ENCODE results near the gene ZNF19. TPM values are rescaled to one million over a fixed set of nuclear protein-coding genes. Genes with fewer than 3 reads are reported as not detected.
A peak's percentile ranks its signal among the peaks of the same experiment; 100 is the strongest.

Gene ZNF19
- total and polyA plus RNA-seq, 7 experiments from 2014 or later, result 1.7 to 12.9 (median 4.7) TPM

DNA sequence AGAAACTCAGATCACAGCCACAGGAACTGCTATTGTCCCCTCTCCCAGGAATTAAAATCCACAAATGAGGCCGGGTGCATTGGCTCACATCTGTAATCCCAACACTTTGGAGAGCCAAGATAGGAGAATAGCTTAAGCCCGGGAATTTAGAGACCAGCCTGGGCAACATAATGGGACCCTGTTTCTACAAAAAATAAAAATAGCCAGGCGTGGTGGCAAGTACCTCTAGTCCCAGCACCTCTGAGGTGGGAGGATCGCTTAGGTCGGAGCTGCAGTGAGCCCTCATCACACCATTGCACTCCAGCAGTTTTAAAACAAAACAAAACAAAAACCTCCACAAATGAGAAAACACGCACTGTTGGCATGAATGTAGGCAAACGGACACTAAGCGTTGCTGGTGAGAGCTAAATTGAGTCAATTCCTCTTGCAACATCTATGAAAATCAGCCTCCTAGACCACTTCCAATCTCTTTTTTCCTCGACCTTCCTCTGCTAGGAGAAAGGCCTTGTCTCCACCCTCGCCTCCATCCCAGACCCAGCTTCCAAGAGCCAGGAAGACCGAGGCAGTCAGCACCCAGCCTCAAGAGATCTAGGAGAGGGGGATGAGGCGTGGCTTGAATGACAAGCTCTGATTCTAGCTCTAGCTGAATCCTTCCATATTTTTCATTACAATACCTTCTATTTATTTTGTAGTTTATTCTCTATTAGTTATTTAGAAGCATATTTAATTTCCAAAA lies 62.1 kb downstream of the ZNF19 start:
- H3K4me1 ChIP-seq (ENCODE audit: control insufficient read depth in 2 of 2, insufficient read depth in 2 of 2, low read length in 2 of 2), result no peaks in the 10 kb centered on the region
- no peak overlapping the region for H3K4me3 ChIP-seq (ENCODE audit: low read length)
- Mint-ChIP-seq H3K4me1 (peaks cover 0 to 18% (median 4%) of the 10 kb centered on the region in 7 donors), H3K36me3 (no peaks in the 10 kb centered on the region), H3K27ac (peak overlapping the region in 1 of 9 donors; percentile 96), H3K4me3 (peak overlapping the region in 3 of 10 donors; percentile 30 to 83 (median 36)), H3K27me3 (peaks cover 40 to 61% (median 53%) of the 10 kb centered on the region in 5 donors), H3K9me3 (peaks cover 0 to 6% (median 0%) of the 10 kb centered on the region in 11 donors)
- POLR2A ChIA-PET, result no interaction called here
- CTCF ChIA-PET, result no interaction called here
- ATAC-seq, result no peak
- no peak overlapping the region for H3K27ac ChIP-seq (ENCODE audit: low read depth, low read length)
- peaks cover 0 to 6% of the 10 kb centered on the region in 2 donors for H3K27me3 ChIP-seq (ENCODE audit: control insufficient read depth in 2 of 2, insufficient read depth in 2 of 2, low read length in 2 of 2)
- H3K9me3 ChIP-seq (ENCODE audit: control insufficient read depth in 2 of 3, low read length in 3 of 3), result no peaks in the 10 kb centered on the region
- H3K36me3 ChIP-seq (ENCODE audit: control insufficient read depth in 2 of 3, insufficient read depth in 3 of 3, low read length in 3 of 3), result no peaks in the 10 kb centered on the region
- no peak for DNase-seq
- intact Hi-C loops (cut with micrococcal nuclease), result no loop called here

DNA sequence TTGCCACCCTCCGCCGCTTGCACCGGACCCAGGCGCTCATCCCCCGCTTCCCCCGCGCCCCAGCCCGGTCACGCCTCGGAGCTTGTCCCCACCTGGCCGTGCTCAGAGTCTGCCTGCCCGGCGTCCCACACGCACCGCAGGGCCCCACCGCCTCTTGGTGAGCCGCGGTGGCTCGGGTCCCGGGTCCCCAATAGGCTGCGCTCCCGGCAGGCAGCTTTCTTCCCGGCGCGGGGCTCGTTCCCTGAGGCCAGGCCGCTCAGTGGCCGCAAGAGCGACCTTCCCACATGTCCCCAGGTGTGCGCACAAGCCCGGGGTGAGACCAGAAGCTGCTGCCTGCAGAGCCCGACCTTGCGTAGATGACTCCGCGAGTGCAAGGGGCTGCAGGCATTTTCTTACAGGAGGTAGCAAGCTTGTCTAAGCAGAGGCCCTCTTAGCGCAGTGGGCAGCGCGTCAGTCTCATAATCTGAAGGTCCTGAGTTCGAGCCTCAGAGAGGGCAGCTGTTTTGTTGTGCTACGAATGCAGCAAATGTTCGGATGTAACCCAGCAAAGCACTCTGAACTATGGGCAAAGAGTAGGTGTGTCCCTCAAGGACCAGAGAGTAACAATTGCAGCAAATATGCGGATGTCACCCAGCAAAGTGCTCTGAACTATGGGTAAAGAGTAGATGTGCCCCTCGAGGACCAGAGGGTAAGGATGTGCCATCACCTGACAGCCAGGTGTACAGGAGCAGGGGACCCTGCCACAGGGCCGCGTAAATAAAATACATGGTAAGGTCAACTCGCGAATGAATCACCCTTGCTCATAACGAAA lies 62.9 kb downstream of the ZNF19 start:
- Mint-ChIP-seq H3K36me3 (no peaks in the 10 kb centered on the region), H3K27me3 (peaks cover 40 to 53% (median 52%) of the 10 kb centered on the region in 5 donors), H3K27ac (peak overlapping the region in 3 of 9 donors; percentile 14 to 96 (median 77)), H3K4me1 (peaks cover 0 to 18% (median 4%) of the 10 kb centered on the region in 7 donors), H3K9me3 (peaks cover 0 to 6% (median 0%) of the 10 kb centered on the region in 11 donors), H3K4me3 (peak overlapping the region in 8 of 10 donors; percentile 20 to 83 (median 30))
- peaks cover 0 to 6% of the 10 kb centered on the region in 2 donors for H3K27me3 ChIP-seq (ENCODE audit: control insufficient read depth in 2 of 2, insufficient read depth in 2 of 2, low read length in 2 of 2)
- H3K9me3 ChIP-seq (ENCODE audit: control insufficient read depth in 2 of 3, low read length in 3 of 3), result no peaks in the 10 kb centered on the region
- intact Hi-C loops (cut with micrococcal nuclease), result no loop called here
- CTCF ChIA-PET, result no interaction called here
- ATAC-seq (peak; percentile 50), DNase-seq (peak in 4 of 9 donors; percentile 10 to 83 (median 58))
- no peak overlapping the region for H3K27ac ChIP-seq (ENCODE audit: low read depth, low read length)
- no peak overlapping the region for H3K4me3 ChIP-seq (ENCODE audit: low read length)
- H3K36me3 ChIP-seq (ENCODE audit: control insufficient read depth in 2 of 3, insufficient read depth in 3 of 3, low read length in 3 of 3), result no peaks in the 10 kb centered on the region
- no peaks in the 10 kb centered on the region for H3K4me1 ChIP-seq (ENCODE audit: control insufficient read depth in 2 of 2, insufficient read depth in 2 of 2, low read length in 2 of 2)
- POLR2A ChIA-PET, result no interaction called here

GRCh38 chr16:71425746-71426068 lies 63.4 kb downstream of the ZNF19 start:
- ChIA-PET POLR2A (interaction anchor here (0.6 kb wide), 1 partner anchor 183 kb away, joined by 3 read pairs; no protein-coding TSS in a partner anchor), CTCF (no interaction called here)
- Histone ChIP-seq H3K27ac (ENCODE audit: low read depth, low read length) (no peak overlapping the region), H3K36me3 (ENCODE audit: control insufficient read depth in 2 of 3, insufficient read depth in 3 of 3, low read length in 3 of 3) (no peaks in the 10 kb centered on the region), H3K4me3 (ENCODE audit: low read length) (no peak overlapping the region), H3K9me3 (ENCODE audit: control insufficient read depth in 2 of 3, low read length in 3 of 3) (no peaks in the 10 kb centered on the region), H3K27me3 (ENCODE audit: control insufficient read depth in 2 of 2, insufficient read depth in 2 of 2, low read length in 2 of 2) (peaks cover 0 to 6% of the 10 kb centered on the region in 2 donors), H3K4me1 (ENCODE audit: control insufficient read depth in 2 of 2, insufficient read depth in 2 of 2, low read length in 2 of 2) (no peaks in the 10 kb centered on the region)
- peaks cover 0 to 6% (median 0%) of the 10 kb centered on the region in 11 donors for H3K9me3 Mint-ChIP-seq
- peaks cover 0 to 18% (median 4%) of the 10 kb centered on the region in 7 donors for H3K4me1 Mint-ChIP-seq
- intact Hi-C loops (cut with micrococcal nuclease), result no loop called here
- DNase-seq (no peak), ATAC-seq (no peak)
- H3K4me3 Mint-ChIP-seq, result peak overlapping the region in 4 of 10 donors; percentile 9 to 83 (median 16)
- peak overlapping the region in 1 of 9 donors; percentile 96 for H3K27ac Mint-ChIP-seq
- H3K36me3 Mint-ChIP-seq, result no peaks in the 10 kb centered on the region
- peaks cover 40 to 53% (median 51%) of the 10 kb centered on the region in 5 donors for H3K27me3 Mint-ChIP-seq

- Mint-ChIP-seq H3K36me3 (no peaks in the 10 kb centered on the region), H3K27me3 (peaks cover 40 to 55% (median 50%) of the 10 kb centered on the region in 5 donors), H3K4me3 (peak overlapping the region in 1 of 10 donors; percentile 22), H3K9me3 (peaks cover 0 to 6% (median 0%) of the 10 kb centered on the region in 11 donors), H3K4me1 (peaks cover 0 to 18% (median 4%) of the 10 kb centered on the region in 7 donors), H3K27ac (no peak overlapping the region)
- ChIA-PET CTCF (no interaction called here), POLR2A (no interaction called here)
- H3K9me3 ChIP-seq (ENCODE audit: control insufficient read depth in 2 of 3, low read length in 3 of 3), result no peaks in the 10 kb centered on the region
- no peak for ATAC-seq
- H3K27ac ChIP-seq (ENCODE audit: low read depth, low read length), result no peak overlapping the region
- no peak overlapping the region for H3K4me3 ChIP-seq (ENCODE audit: low read length)
- H3K36me3 ChIP-seq (ENCODE audit: control insufficient read depth in 2 of 3, insufficient read depth in 3 of 3, low read length in 3 of 3), result no peaks in the 10 kb centered on the region
- DNase-seq, result no peak
- no peaks in the 10 kb centered on the region for H3K4me1 ChIP-seq (ENCODE audit: control insufficient read depth in 2 of 2, insufficient read depth in 2 of 2, low read length in 2 of 2)
- intact Hi-C loops (cut with micrococcal nuclease), result no loop called here
- H3K27me3 ChIP-seq (ENCODE audit: control insufficient read depth in 2 of 2, insufficient read depth in 2 of 2, low read length in 2 of 2), result peaks cover 0 to 6% of the 10 kb centered on the region in 2 donors
Observed at GRCh38 chr16:71424626-71425025, 64.5 kb downstream of the ZNF19 start.

- ChIA-PET POLR2A (no interaction called here), CTCF (interaction anchor here (2.5 kb wide), 1 partner anchor 12 kb away, joined by 13 read pairs; no protein-coding TSS in a partner anchor)
- DNase-seq, result no peak
- Mint-ChIP-seq H3K4me1 (peaks cover 0 to 18% (median 4%) of the 10 kb centered on the region in 7 donors), H3K27ac (peak overlapping the region in 1 of 9 donors; percentile 12), H3K4me3 (no peak overlapping the region), H3K9me3 (peaks cover 0 to 6% (median 0%) of the 10 kb centered on the region in 11 donors), H3K36me3 (no peaks in the 10 kb centered on the region), H3K27me3 (peaks cover 38 to 52% (median 45%) of the 10 kb centered on the region in 5 donors)
- no peaks in the 10 kb centered on the region for H3K36me3 ChIP-seq (ENCODE audit: control insufficient read depth in 2 of 3, insufficient read depth in 3 of 3, low read length in 3 of 3)
- no peaks in the 10 kb centered on the region for H3K9me3 ChIP-seq (ENCODE audit: control insufficient read depth in 2 of 3, low read length in 3 of 3)
- ATAC-seq, result no peak
- H3K4me3 ChIP-seq (ENCODE audit: low read length), result no peak overlapping the region
- intact Hi-C loops (cut with micrococcal nuclease), result no loop called here
- H3K27me3 ChIP-seq (ENCODE audit: control insufficient read depth in 2 of 2, insufficient read depth in 2 of 2, low read length in 2 of 2), result peaks cover 0 to 6% of the 10 kb centered on the region in 2 donors
- H3K27ac ChIP-seq (ENCODE audit: low read depth, low read length), result no peak overlapping the region
- no peaks in the 10 kb centered on the region for H3K4me1 ChIP-seq (ENCODE audit: control insufficient read depth in 2 of 2, insufficient read depth in 2 of 2, low read length in 2 of 2)
Observed at GRCh38 chr16:71423865-71424264, 65.3 kb downstream of the ZNF19 start.
